ENCODE measurements around the gene LCLAT1. TPM values are rescaled to one million over a fixed set of nuclear protein-coding genes. Genes with fewer than 3 reads are reported as not detected.

LCLAT1 gene
- total RNA-seq, 1 donor from 2014 or later, result 14.6 TPM

DNA sequence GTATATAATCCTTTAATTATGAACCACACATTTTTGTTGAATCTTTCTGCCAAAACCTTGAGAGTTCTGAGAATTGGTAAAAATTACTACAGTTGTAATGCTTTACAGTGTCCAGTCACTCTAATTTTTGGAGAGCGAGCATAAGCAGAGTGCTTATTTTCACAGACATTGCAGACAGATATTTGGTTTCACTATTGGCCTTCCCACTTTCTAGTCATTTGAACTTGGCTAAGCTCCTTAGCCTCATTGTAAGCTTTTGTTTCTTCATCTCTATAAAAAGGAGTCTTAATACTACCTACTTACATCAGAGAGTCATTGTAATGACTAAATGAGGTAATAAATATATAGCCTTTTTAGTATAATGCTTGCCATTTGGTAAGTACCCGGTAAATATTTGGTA is 80.4 kb downstream of the LCLAT1 start:
- no peak for DNase-seq

DNA sequence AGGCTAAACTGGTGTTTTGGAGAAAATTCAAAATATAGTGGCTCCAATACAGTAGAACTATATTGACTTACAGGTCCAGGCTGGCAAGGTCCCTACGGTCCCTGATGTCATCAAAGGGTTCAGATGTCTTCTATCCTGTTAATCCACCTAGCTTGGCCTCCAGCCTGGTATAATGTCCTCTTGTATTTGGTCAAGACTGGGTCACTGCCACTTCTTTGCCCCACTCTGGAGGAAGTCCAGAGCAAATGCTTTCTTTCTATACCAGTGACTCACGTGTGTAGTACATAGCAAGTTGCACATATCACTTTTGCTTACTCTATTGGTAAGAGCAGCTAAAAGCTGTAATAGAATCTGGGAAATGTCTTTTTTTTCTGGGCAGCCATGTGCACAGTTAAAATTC is 80.8 kb downstream of the LCLAT1 start:
- DNase-seq, result no peak

DNA sequence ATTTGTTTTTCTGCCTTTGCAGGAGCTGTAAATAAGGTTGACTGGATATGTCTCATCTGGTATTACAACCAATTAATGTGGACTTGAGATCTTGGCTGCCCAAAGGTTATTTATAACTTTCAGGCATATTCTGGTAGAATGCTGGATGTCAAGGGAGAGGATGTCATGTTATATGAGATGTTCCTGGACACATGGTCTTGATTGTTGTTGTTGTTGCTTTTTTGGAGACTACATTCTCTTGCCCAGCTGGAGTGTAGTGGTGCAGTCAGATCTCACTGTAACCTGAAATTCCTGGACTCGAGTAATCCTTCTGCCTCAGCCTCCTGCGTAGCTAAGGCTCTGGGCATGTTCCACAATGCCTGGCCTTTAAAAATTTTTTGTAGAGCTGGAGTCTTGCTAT is 83.3 kb downstream of the LCLAT1 start:
- DNase-seq, result no peak

DNA sequence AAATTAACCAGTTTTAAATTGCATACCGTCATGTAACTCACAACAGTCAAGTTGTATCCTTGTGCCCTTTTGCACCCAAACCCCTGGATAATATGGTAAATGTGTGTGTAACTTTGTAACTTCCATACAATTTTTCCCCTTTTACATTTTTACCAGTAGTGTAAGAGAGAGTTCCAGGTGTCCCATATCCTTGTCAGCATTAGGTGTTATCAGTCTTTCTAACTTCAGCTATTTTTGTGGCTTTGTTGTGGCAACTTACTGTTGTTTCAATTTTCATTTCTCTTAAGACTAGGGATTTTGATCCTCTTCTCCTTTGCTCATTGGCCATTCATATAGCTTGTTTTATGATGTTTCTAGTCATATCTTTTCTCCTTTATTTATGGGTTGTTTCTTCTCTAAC is 94.6 kb downstream of the LCLAT1 start:
- DNase-seq, result no peak

DNA sequence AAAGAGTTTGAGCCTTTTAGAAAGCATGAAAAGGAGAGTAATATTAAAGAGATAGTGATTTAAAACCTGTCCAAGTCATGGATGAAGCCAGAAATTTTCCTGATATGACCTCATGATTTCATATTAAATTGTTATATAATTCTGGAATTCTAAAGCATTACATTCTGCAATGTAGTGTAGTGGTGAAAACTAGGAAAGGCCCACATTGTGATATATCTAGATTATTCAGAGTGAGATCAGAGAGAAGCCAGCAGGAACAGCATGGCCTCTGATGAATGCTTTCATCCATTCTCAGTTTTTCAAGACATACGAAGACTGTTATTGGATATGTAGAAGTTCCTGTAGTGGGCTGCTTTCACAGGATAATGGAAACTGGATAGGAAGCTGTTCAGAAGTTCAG is 98.8 kb downstream of the LCLAT1 start:
- no peak for DNase-seq

DNA sequence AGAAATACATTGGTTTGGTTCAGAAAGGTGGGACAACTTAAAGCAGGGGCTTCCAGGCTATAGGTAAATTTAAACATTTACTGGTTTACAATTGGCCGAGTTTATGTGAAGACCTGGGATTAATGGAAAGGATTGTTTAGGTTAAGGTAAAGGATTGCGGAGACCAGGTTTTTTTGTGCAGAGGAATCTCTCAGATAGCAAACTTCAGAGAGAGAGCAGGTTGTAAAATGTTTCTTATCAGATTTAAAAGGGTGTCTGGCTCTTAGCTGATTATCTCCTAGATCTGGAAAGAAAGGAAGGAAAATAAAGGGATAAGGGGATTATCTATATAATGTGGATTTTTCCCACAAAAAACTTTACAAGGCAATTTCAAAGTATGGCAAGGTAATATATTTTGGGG is 101.3 kb downstream of the LCLAT1 start:
- DNase-seq, result no peak

DNA sequence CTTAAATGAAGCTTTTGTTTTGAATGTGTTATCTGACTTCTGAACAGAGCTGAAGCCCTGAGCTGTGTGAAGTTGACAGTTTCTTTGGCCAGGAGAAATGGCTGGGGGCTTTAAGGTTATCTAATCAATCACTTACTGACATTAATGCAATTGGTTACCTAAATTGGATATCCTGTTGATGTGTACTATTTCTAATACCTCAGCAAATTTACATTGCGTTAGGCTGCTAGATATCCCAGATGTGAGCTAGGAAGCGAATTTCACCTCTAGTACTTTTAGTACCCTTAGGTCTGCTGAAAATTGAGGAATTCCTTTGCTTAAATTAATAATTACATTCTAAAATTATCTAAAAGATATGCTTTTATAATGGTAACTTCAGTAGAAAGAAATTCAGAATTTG is 102.0 kb downstream of the LCLAT1 start:
- DNase-seq, result no peak

DNA sequence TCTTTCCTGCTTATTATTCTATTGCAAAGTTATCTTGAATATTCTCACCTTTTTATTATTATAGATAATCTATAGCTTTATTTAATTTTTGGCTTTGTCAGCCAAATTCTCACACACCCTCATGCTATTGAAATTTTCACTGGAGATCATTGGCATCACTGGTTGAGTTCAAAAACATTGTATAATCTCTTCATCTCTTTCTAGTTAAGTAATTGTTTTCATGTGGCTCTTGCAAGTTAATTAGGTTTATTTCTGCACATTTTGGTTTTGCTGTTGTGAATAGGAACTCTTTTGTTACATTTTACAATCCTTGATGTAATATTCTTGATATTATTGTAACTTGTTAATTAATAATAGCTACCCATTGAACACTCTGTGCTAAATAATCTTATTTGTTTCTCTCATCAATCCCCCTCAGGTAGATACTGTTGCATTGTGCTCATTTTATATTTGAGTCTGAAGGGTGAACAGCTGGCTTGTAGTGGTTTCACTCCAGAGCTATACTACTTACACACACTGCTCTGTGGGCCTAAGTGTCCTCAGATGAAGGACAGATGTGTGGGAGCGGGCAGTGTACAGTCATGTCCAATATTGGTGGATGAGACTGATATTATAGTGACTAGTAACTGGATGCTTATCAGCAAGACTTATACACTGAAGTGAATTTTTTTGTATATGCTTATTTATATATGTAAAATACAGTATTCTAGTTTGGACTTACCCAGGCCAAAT is 112.7 kb downstream of the LCLAT1 start:
- DNase-seq, result no peak

DNA sequence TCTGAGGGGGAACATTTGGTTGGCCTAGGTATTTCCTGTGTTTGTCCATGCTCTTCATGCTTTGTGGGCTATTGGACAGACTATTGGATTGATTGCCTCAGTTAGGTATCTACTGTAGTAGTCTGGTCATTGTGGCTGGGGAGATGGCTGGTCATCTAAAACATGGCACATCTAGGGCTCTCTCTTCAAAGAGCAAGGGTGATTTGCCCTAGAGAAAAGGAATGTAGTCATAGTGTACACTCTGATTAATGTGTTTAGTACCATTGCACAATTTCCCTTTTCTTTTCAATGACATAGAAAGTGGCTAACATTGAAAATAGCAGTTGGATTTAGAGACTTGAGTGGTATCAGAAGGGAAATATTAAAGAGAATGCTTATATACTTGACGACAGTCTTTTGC is 114.3 kb downstream of the LCLAT1 start:
- DNase-seq, result no peak

DNA sequence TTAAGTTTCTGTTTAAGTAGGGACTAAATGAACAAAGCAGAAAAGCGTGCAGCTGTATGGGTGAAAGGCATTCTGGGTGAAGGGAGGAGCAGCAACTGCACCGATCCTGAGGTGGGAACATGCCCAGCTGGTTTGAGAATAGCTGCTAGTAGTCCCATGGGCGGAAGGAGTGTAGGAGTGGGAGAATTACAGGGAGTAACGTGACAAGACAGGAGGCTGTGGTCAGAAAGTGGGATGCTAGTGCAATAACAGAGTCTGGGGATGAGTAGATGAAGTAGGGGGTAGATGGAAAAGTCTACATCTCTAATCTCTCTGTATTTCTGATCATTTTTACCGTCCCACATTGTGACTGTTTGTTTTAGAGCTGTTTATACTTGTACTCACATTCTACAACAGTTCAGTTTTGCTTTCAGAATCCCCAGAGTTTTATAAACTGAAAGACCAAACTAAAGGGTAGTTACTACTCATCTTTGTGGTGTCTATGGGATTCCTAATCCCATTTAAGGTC is 118.9 kb downstream of the LCLAT1 start:
- DNase-seq, result no peak

DNA sequence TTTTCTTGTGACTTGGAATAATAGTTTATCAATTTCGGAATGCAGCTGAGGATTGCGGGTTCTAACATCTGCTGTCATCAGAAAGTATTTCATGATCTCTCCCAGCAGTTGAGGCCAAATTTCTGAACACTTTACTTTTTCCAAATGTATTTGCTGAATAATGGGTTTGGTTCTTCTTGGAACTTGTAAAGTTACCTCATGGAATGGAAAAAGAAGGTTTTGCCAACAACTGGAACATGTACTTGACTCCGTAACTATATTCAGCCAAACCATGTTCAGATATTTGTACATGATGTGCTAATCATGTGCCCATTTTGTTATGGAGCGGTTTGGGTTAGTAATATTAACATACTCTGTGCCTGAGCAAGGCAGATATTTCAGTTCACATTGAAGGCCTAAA is 119.6 kb downstream of the LCLAT1 start:
- DNase-seq, result no peak

DNA sequence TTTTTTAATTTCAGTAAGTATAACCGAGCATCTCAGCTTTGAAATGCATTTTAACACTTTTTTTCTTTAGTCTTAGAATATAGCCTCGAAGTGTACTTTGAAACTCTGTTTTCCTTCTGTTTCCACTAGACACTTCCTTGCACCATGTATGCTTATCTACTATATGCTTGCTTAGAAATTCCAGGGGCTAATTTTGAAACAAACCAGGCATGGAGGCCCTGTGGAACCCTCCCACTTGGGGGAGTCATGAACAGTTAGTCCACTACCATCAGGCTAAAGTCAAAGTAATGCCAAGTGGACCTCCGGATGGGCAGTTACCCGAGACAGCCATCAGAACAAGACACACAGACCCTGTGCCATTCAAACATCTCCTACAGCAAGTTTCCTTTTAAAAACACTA is 120.3 kb downstream of the LCLAT1 start:
- DNase-seq, result no peak

DNA sequence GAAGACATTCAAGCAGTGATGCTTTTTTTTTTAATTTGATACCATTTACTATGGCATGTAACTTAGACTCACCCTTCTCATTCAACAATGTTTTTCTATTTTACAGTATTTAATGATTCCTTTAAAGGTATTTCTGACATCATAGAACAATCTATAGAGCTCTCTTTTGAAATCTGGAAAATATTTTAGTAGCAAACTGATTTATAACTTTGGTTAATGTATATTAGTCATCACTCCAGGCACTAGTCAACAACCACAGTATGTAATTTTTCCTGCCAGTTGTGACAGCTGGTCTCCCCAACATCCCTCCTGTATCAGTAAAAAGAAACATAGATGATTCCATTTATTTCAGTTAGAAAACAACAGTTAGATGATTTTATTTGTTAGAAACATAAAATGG is 122.9 kb downstream of the LCLAT1 start:
- DNase-seq, result no peak

DNA sequence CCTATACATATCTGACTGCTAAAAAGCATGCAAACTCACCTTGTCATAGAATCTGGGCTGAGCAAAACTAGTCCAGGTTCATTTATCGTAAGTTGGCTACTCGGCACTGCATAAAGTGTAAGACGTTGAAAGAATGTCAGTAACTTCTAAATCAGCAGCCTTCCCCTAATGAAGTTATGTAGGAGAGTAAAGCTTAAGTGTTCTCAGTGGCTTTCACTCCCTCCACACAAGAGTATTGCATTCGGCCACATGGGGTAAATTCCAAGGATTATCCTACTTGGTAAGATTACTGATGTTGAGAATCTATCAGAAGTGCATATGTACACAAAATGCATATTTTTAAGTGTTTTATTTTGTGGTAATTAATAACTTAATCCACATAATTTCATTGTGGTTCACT is 130.1 kb downstream of the LCLAT1 start:
- DNase-seq, result no peak

DNA sequence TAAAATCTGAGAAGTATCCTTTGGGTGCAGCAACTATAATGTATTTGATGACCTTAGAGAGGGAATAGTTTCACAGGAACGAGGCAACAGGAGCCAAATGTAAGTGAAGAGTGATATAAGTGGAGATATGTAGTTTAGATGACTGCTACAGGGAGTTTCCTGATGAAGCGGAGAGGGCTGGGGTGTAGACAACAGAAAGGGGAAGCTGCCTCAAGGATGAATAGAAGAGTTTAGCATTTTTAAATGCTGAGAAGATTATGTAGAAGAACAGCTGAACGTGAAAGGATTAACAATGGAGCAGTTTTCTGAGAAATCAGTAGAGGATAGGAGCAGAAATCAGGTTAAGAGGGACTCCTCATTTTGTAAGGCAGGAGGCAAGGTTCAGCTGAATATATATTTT is 133.3 kb downstream of the LCLAT1 start:
- no peak for DNase-seq

DNA sequence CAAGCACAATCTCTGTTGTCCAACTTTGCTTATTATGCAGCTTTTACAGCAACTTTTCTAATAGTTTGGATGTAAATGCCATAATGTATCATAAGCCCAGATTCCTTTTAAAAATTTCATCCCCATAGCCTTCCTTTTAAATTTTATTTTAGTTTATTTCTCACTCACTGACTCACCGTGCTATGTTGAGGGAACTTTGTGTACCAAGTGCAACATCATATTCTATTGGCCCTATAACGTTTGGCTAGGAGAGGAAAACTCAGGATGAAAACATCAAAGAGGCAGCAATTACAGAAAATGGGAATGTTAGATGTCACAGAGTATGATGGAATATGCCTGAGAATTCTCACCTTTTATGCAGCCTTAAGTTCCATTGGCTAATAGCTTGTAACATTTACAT is 135.5 kb downstream of the LCLAT1 start:
- DNase-seq, result no peak

DNA sequence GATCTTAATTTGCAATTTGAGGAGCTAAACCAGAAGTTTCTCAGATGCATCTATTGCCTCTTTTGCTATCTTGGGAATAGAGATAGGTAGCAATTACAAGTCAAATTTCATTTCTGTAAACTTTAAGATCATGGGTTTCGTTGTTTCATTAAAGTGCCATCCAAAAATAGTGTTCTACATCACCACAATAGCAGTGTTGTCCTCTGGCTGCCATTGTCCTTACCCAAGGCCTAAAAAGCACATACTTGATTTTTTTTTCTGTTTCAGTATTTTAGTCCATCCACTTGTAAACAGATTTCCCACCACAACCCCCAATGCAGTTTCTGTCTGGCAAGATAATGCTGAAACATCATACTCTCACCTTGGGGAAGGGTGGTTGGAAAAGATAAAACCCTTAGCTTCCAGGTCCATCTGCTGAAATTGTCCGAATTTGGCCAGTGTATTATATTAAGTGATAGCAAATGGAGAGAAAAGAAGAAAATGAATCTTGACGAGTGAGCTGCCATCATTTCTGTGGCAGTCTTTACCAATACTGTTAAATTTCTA is 136.2 kb downstream of the LCLAT1 start:
- DNase-seq, result no peak

DNA sequence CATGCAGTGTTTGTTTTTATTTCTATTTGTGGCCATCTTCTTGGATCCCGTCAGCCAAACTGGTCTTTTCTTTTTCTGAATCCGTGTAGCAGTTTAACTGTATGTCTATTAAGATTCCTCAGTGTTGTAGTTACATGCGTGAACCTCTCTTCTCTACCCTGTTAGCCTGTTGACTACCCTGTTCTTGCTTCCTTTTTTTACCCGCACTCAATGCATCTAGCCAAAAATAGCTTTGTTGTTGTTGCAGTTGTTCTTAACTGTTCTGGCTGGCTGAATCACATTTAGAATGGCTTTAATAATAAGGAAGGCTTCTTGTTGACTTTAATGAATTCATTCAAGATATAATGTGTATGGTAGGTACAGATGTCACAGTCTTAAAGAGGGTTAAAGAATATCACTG is 137.1 kb downstream of the LCLAT1 start:
- no peak for DNase-seq

DNA sequence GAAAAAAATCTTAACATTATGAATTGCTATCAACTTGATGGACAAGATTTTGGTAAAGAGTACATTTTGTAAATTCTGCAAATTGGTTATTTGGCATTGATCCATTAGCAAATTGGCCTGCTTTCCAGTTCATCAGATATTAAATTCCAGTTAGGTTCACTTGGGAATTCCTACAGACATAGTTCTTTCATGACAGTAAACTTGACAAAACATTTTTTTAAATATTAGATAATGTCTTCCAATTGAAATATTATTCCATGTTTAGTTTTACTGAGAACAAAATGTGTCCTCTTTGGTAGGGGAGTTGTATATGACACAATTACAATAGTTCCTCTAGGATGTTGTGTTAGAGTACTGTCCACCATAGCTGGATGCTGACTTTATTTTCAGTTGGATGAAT is 141.9 kb downstream of the LCLAT1 start:
- no peak for DNase-seq

DNA sequence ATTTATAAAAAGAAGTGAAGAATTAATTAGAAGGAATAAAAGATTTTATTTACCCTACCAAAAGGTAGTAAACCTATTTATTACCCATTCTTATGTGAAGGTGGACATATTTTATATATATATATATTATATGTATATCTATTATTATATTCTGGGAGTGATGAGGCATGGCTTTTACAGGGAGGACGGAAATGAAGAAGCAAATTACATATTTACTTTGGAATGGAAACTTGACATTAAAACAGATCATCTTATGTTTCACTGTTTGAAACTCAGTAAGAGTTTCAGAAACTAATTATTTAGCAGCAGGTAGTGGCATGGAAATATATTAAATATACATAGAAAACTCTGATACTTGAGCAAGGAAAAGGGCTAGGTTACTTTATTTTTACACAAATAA is 143.4 kb downstream of the LCLAT1 start:
- no peak for DNase-seq

DNA sequence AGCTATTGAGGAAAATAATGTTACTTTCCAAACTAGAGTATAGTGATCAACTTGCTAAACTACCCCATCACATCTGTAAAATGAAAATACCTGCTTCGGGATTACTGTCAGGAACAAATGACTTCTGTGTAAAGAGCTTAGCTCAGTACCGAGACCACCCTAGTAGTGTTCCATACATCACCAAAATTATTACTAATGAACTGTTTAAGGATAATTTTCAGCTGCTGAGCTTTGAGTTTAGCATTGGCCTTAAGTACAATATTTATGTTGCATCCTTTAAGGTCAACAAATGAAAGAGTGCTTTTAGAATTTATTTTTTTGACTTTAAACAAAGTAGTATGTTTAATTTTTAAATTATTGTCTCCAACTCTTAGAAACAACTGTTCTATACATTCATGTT is 144.1 kb downstream of the LCLAT1 start:
- no peak for DNase-seq

DNA sequence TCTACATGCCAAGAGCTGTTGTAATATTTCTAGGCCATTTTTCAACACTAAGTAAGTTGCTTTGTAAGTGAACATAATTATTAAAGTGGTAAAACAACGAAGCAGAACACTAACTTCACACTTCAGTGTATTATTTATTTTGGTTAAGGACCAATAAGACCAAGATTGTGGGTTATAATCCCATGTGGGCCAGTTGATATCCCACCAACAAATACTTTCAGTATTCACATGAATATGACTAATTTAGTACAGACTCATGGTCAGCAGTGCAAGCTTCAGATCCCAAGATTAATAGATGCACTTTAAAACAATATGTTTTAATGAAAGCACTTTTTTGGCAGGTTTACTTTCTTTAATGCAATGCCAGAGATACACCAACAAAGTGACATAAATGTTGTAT is 154.3 kb downstream of the LCLAT1 start:
- DNase-seq, result no peak

DNA sequence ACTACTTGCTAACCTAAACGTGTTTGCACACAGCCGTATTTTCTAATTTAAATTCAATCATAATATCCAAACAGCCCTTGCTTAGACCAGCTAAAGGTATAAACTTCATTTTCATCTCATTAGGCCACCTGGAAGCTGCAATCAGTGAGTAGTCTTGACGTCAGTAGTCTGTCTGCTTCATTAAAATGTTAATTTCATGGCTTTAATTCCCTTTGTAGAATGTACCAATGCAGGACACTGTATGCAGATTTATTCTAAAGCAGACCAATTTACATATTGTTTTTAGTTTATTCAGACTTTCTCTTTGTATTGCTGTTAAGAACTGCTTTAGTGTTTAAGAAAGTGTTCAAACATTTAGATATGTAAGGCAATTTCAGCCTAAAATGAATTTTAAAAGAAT is 158.2 kb downstream of the LCLAT1 start:
- no peak for DNase-seq

DNA sequence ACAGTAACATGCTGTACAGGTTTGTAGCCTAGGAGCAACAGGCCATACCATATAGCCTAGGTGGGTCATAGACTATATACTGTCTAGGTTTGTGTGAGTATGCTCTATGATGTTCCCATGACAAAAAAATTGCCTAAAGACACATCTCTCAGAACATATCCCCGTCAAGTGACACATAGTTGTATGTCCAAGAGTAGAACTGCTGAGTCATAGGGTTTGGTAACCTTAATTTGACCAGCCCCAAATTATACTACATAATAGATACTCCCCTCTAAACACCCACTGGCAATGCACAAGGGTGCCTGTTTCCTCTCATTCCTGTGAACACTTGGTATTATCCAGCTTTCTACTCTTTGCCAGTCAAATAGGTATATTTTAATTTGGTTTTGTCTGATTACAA is 161.6 kb downstream of the LCLAT1 start:
- no peak for DNase-seq

DNA sequence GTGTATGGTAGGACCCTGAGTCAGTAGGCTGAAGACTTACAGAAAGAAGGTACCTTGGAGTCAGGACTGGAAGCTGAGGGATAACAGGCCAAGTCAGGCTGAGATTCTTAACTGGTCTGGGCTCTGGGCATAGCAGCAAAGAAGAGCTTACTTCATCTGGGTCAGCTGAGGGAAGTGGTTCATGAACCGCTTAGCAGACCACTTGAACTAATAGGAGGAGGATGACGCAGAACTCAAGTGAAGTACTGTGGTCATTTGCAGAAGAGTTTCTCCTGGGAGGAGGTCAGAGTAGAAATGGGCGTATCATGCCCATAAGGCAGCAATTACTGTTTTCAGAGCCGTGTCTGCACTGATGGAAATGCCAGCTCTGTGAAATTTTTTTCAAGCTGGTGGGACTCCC is 164.5 kb downstream of the LCLAT1 start:
- DNase-seq, result no peak

All from dermis blood vessel endothelial cell (primary cell).